Choroid plexus epithelial cell (primary cell): ENCODE results near the gene MAN2A1.

Source experiments
- DNase-seq: peaks from one replicate; pipeline ENCODE4 v3.0.0-alpha.2; 2010; ENCODE audit warnings: low read depth
- H3K4me3 ChIP-seq: 2 replicates; pipeline ENCODE4 v1.5.1; 2011; ENCODE audit warnings: low read depth, mild to moderate bottlenecking, control low read depth, low read length, moderate library complexity
- TF ChIP-seq, protein P1 (sequence below): conservative IDR thresholded peaks from 2 replicates; pipeline ENCODE4 v1.5.1; 2011; ENCODE audit warnings: low read depth, mild to moderate bottlenecking, control low read depth, inconsistent platforms, low read length, moderate library complexity

MAN2A1 gene

GRCh38 chr5:109703829-109704228, 14.1 kb downstream of the MAN2A1 start:
- TF ChIP-seq, protein P1, sequence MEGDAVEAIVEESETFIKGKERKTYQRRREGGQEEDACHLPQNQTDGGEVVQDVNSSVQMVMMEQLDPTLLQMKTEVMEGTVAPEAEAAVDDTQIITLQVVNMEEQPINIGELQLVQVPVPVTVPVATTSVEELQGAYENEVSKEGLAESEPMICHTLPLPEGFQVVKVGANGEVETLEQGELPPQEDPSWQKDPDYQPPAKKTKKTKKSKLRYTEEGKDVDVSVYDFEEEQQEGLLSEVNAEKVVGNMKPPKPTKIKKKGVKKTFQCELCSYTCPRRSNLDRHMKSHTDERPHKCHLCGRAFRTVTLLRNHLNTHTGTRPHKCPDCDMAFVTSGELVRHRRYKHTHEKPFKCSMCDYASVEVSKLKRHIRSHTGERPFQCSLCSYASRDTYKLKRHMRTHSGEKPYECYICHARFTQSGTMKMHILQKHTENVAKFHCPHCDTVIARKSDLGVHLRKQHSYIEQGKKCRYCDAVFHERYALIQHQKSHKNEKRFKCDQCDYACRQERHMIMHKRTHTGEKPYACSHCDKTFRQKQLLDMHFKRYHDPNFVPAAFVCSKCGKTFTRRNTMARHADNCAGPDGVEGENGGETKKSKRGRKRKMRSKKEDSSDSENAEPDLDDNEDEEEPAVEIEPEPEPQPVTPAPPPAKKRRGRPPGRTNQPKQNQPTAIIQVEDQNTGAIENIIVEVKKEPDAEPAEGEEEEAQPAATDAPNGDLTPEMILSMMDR: no peak
- H3K4me3 ChIP-seq: no peak overlapping the region
- no peak for DNase-seq

DNA sequence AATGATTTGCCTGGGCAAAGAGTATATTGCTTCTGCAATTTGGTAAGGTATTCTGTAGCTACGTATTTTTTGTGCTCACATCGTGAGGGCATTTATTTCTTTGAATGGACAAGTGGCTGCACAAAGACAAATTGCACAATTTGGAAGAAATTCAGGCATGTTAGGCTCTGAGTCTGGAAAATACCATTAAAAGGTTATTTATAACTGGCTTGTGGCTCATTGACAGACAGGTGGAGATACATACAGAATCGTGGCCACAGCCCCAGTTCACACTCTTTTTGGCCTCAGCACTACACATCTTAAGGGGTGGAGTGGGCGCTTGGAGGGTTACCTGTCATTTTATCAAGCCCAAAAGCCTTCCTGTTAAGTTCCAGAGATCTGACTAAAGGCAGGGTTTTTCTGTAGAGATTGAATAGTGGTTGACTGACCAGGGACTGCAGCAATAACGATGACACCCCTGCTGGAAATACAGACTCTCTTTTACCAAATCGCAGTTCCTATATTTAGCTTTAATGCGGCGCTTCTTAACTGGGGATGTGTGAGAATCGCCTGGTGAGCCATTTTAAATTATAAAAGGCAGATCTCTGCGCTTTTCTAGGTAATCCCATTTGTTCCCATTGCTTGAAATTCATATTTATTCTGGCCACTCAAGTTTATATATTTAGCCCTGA, 14.7 kb downstream of the MAN2A1 start:
- H3K4me3 ChIP-seq: no peak overlapping the region
- TF ChIP-seq, protein P1: no peak
- no peak for DNase-seq

- DNase-seq: peak; percentile 48
- TF ChIP-seq, protein P1: no peak
- H3K4me3 ChIP-seq: no peak overlapping the region
Observed at GRCh38 chr5:109705596-109705995, 15.9 kb downstream of the MAN2A1 start.

DNA sequence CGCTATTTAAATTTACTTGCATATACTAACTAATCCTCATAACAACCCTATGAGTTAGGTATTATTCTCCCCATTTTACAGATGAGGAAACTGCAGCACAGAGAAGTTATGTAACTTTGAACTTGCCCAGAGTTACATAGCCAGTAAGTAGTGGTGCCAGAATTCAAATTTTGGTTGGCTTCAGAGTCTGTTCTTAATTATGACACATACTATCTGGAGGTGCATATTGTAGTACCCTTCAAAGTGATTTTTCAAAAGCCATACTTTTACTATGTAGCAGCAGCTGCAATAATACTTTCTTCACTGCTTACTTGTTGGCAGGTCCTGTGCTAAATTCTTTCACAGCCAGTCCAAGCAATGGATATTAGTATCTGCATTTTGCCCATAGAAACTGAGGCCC, 16.4 kb downstream of the MAN2A1 start:
- no peak overlapping the region for H3K4me3 ChIP-seq
- TF ChIP-seq, protein P1: no peak
- no peak for DNase-seq

DNA sequence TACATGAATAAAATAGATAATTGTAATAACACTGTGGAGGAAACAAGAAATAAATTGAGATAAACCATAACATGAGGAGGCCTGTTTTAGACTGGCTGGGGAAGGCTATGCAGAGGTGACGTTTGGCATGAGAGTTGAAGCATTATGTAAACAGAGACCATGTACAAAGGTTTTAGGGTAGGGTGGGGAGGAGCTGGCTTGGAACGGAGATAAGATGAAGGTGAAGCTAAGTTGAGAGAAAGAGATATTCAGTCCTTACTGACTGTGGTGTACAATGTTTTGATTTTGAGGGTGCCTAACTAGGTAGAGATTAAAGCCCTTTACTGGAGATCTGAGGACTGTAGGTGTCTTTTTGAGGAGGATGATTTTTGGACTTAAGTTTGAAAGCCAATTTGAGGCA, 17.8 kb downstream of the MAN2A1 start:
- H3K4me3 ChIP-seq: no peak overlapping the region
- no peak for DNase-seq
- TF ChIP-seq, protein P1: no peak

DNA sequence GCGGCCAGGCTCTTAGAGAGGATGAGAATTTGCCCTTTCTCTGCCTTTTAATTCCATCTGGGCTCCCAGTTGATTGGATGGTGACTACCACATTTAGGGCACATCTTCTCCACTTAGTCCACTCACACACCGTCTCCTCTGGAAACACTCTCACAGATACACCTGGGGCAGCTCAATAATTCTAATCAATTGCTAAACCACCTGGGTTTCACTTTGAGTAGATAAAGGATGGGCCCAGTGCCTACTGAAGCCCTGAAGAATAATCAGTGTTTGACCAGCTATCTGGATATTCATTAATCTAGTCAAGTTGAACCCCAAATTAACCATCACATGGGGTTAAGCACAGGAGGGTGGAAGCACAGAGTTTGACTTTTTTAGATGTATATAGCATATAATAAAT, 19.1 kb downstream of the MAN2A1 start:
- TF ChIP-seq, protein P1: no peak
- H3K4me3 ChIP-seq: no peak overlapping the region
- DNase-seq: no peak

- no peak for DNase-seq
- no peak overlapping the region for H3K4me3 ChIP-seq
- TF ChIP-seq, protein P1: no peak
Observed at GRCh38 chr5:109709225-109709624, 19.5 kb downstream of the MAN2A1 start.
